Ovary (tissue), 9 donors: ENCODE results near the gene PAK5. TPM values are rescaled to one million over a fixed set of nuclear protein-coding genes. Genes with fewer than 3 reads are reported as not detected.

Experiments
- DNase-seq, 5 donors: peaks; one replicate each; pipeline ENCODE4 v3.0.0-alpha.2; 2019 to 2020
- H3K27ac ChIP-seq, 2 donors: fragments of 200-600 bp; one replicate each; pipeline versions ENCODE4 v1.5.1 to v1.8.0; 2019 to 2022
- H3K27me3 ChIP-seq: fragments of 200-600 bp; one replicate; pipeline ENCODE4 v1.8.0; 2022
- H3K36me3 ChIP-seq: fragments of 200-600 bp; sonication (generic); one replicate; pipeline ENCODE4 v1.5.1; 2019
- H3K4me1 ChIP-seq: one replicate; pipeline ENCODE4 v1.8.1; 2013; ENCODE audit warnings: mild to moderate bottlenecking, moderate library complexity; ENCODE audit not compliant: insufficient read depth
- H3K4me3 ChIP-seq: fragments of 200-600 bp; sonication (generic); one replicate; pipeline ENCODE4 v1.5.1; 2017
- H3K9me3 ChIP-seq, 2 donors: fragments of 200-600 bp in 1 of 2; sonication (generic) in 1 of 2; one replicate each; pipeline versions ENCODE4 v1.5.1 to v1.8.1; 2013 to 2019; ENCODE audit warnings: mild to moderate bottlenecking in 1 of 2, moderate library complexity in 1 of 2
- EP300 ChIP-seq: sonication (generic); formaldehyde crosslinking; IDR thresholded peaks from one replicate; pipeline ENCODE4 v1.6.1; 2017; ENCODE audit warnings: antibody characterized with exemption
- POLR2A ChIP-seq: fragments of 450-650 bp; IDR thresholded peaks from one replicate; pipeline ENCODE4 v1.6.1; 2017; ENCODE audit warnings: antibody characterized with exemption, mild to moderate bottlenecking, moderate library complexity
- WGBS, 3 donors: extraction: QIAGEN DNeasy Blood & Tissue Kit in 1 of 3; methylation state at CpG; one replicate each; pipeline versions ENCODE4 v1.1.5 to v1.1.7; 2013 to 2017; 5-methylcytosine and 5-hydroxymethylcytosine counted together
- intact Hi-C, 4 donors: fragments of 100-400 bp; cut with DNase I; formaldehyde crosslinking; loops; one replicate each; pipeline versions ENCODE4 v1.11.0 to v1.15.1; 2022 to 2023
- polyA plus RNA-seq, 2 donors: library from polyadenylated mRNA; stranded (reverse); fragments of 200-250 nt in 1 of 2; fragments of 350-450 nt in 1 of 2; fragmentation: Illumina TruSeq in 1 of 2; extraction: RNeasy Lipid Tissue Mini Kit (QIAGEN cat#74804) in 1 of 2; gene quantifications; one replicate each; pipeline ENCODE4 v1.2.3, GENCODE V29; 2013 to 2014
- total RNA-seq, 7 donors: library from RNA; depleted of rRNA in 2 of 7; stranded (reverse); fragments of >200 nt in 2 of 7; fragmentation: NEBNext Ultra II Directional in 3 of 7; extraction: Animal tissue kit (Norgen Biotek cat#: 25700) in 3 of 7; gene quantifications; one replicate each; pipeline versions ENCODE4 v1.1.0 to v1.2.4, GENCODE V29; 2016 to 2023
- TF ChIP-seq, protein P1 (sequence below), 3 donors: fragments of 450-650 bp in 2 of 3; fragments of 200-600 bp in 1 of 3; IDR thresholded peaks; one replicate each; pipeline versions ENCODE4 v1.5.1 to v1.8.0; 2016 to 2022; ENCODE audit warnings: antibody characterized with exemption in 3 of 3, mild to moderate bottlenecking in 1 of 3
- donor health status: DM: no; HTN: no; CAD: no; lungs with moderate emphysema.
- donor health status: DM: no; HTN: no; CAD: no.
- donor health status: Bipolar disorder and iron deficiency.
- donor health status: DM: yes; HTN: yes; CAD: no.
- donor health status: DM: no; HTN: no; CAD: no.
- donor health status: DM: yes; HTN: yes; CAD: no.

The PAK5 gene
- total and polyA plus RNA-seq, 9 donors, result under 0.01 to 0.47 (median 0.10) TPM; not detected in 2

DNA sequence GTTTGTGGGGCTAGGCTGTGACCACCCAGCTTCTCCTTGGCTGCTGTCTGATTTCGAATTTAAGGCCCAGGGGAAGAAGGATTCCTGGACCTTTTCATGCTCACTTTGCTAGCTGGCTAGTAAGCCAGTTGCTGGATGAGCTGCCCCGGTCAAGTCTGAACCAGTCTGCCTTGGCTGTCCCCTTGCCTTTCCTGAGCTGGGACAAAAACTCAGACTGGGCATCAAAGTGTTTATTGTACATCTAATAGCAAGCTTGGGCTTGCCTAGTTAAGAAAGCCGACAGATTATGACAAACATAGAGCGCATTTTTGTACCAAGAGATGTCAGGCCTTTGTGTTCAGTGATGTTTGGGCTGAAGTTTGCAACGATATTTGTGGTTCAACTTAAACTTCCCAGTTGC lies 750 bp upstream of the PAK5 start:
- H3K9me3 ChIP-seq, result no peaks in the 10 kb centered on the region
- no peak for DNase-seq
- H3K27ac ChIP-seq, result no peak overlapping the region
- H3K27me3 ChIP-seq, result no peaks in the 10 kb centered on the region
- H3K4me1 ChIP-seq, result no peaks in the 10 kb centered on the region
- H3K36me3 ChIP-seq, result no peaks in the 10 kb centered on the region
- intact Hi-C loops, result no loop called here
- H3K4me3 ChIP-seq, result no peak overlapping the region
- TF ChIP-seq, protein P1, sequence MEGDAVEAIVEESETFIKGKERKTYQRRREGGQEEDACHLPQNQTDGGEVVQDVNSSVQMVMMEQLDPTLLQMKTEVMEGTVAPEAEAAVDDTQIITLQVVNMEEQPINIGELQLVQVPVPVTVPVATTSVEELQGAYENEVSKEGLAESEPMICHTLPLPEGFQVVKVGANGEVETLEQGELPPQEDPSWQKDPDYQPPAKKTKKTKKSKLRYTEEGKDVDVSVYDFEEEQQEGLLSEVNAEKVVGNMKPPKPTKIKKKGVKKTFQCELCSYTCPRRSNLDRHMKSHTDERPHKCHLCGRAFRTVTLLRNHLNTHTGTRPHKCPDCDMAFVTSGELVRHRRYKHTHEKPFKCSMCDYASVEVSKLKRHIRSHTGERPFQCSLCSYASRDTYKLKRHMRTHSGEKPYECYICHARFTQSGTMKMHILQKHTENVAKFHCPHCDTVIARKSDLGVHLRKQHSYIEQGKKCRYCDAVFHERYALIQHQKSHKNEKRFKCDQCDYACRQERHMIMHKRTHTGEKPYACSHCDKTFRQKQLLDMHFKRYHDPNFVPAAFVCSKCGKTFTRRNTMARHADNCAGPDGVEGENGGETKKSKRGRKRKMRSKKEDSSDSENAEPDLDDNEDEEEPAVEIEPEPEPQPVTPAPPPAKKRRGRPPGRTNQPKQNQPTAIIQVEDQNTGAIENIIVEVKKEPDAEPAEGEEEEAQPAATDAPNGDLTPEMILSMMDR (IDR thresholded peaks at IDR 0.05), result no peak
- TF ChIP-seq POLR2A, result no peak
- TF ChIP-seq EP300, result no peak
- WGBS, 3 donors, result 77 to 81% (median 80%) methylated on average over 5 of the region's 5 CpGs

DNA sequence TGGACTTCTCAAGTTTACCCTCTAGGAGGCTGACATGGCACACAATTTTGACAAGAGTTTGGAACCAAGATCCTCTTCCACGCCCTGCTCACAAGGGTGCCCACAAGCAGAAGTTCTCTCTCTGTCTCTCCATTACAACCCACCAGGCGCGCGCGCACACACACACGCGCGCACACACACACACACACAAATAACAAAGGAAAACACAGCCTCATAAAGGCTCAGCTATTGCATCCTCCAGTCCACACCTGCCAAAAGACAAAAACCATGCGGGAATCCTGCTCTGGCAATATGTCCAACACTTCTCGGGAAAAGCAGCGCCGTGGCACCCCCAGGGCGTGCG lies 870 bp downstream of the PAK5 start:
- Histone ChIP-seq H3K4me1 (no peaks in the 10 kb centered on the region), H3K27me3 (no peaks in the 10 kb centered on the region), H3K36me3 (no peaks in the 10 kb centered on the region), H3K4me3 (no peak overlapping the region), H3K9me3 (no peaks in the 10 kb centered on the region), H3K27ac (no peak overlapping the region)
- WGBS, 3 donors, result 3 to 9% (median 8%) methylated on average over 14 of the region's 14 CpGs
- intact Hi-C loops, result no loop called here
- TF ChIP-seq, protein P1 (IDR thresholded peaks at IDR 0.05), result no peak
- no peak for DNase-seq

DNA sequence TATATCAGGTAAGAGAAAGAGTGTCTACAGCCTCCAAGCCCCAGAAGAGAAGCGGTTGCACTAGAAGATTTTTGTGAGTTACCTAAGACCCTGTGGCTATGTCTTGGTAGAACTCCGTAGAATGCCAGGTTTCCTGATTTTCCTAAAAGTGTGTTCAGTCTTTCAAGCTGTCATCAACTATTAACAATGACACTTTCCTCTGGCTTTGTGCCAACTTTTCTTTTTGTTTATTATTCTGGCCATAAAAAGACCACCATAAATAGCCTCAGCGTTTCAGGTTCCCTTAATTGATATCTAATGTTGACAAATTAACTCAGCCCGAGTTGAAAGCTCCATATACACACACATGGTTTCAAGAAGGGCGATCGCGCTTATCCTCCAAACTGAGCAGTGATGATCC lies 1.2 kb downstream of the PAK5 start:
- H3K4me1 ChIP-seq, result no peaks in the 10 kb centered on the region
- intact Hi-C loops, result no loop called here
- no peaks in the 10 kb centered on the region for H3K27me3 ChIP-seq
- no peaks in the 10 kb centered on the region for H3K36me3 ChIP-seq
- no peaks in the 10 kb centered on the region for H3K9me3 ChIP-seq
- 35 to 42% (median 42%) methylated on average over 7 of the region's 7 CpGs for WGBS, 3 donors
- DNase-seq, result no peak
- TF ChIP-seq POLR2A, result no peak
- H3K4me3 ChIP-seq, result no peak overlapping the region
- no peak overlapping the region for H3K27ac ChIP-seq

DNA sequence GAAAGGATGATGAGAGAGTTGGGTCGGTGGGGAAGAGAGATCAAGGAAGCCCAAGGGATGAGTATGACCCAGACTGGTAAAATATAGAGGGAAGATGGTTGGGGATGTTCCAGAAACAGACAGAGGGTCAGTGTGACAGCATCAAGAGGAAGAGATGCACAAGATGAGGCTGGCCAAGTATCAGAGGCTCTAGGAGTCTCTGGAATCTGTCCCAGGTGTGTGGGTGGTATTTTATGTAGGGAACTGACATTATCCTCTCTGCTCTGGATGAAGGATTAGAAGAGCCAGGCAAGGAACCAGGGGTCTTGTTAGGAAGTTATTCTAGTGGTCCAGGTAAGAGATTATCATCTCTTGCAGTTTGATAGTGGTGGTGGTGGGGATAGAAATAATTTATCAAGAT lies 3.6 kb downstream of the PAK5 start:
- Histone ChIP-seq H3K27ac (no peak overlapping the region), H3K36me3 (no peaks in the 10 kb centered on the region), H3K9me3 (no peaks in the 10 kb centered on the region), H3K4me3 (no peak overlapping the region), H3K4me1 (no peaks in the 10 kb centered on the region), H3K27me3 (no peaks in the 10 kb centered on the region)
- WGBS, 3 donors, result 51 to 78% (median 54%) methylated on average over 1 of the region's 1 CpG
- intact Hi-C loops, result no loop called here
- DNase-seq, result no peak
- TF ChIP-seq POLR2A (no peak), EP300 (no peak)
- TF ChIP-seq, protein P1 (IDR thresholded peaks at IDR 0.05), result no peak

DNA sequence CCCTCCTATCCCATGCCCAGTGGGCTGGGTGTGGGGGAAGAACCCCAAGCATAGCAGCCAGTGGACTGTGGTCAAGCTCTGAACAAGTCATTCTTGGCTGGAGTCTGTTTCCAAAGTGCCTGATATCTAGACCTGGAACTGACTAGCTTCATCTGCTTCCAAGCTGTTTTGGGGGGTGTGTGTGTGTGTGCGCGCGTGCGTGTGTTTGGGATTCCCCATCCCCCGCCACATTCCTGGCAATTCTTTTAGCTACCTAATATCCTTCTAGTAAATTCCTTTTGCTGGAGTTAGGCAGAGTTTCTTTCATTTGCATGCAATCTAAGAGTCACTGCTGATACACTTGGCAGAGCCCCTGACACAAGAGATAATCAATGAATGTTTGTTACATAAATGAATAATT lies 7.8 kb downstream of the PAK5 start:
- intact Hi-C loops, result no loop called here
- WGBS, 3 donors, result 79 to 80% (median 80%) methylated on average over 5 of the region's 5 CpGs
- no peaks in the 10 kb centered on the region for H3K36me3 ChIP-seq
- H3K27ac ChIP-seq, result no peak overlapping the region
- no peaks in the 10 kb centered on the region for H3K4me1 ChIP-seq
- no peak for TF ChIP-seq POLR2A
- TF ChIP-seq, protein P1 (IDR thresholded peaks at IDR 0.05), result no peak
- no peak for TF ChIP-seq EP300
- no peaks in the 10 kb centered on the region for H3K9me3 ChIP-seq
- H3K4me3 ChIP-seq, result no peak overlapping the region
- no peaks in the 10 kb centered on the region for H3K27me3 ChIP-seq
- no peak for DNase-seq
